Tibial artery (tissue), 4 donors: ENCODE data around the gene LRP1B.

ENCODE experiments used
- DNase-seq, 2 donors: peaks; one replicate each; pipeline ENCODE4 v3.0.0-alpha.2; 2019
- H3K27ac ChIP-seq, 2 donors: fragments of 200-600 bp; sonication (generic) in 1 of 2; 1 replicate in 1 of 2; 2 replicates in 1 of 2; pipeline ENCODE4 v1.5.1; 2018 to 2019; ENCODE audit warnings: mild to moderate bottlenecking in 1 of 2
- H3K27me3 ChIP-seq, 2 donors: fragments of 200-600 bp; sonication (generic) in 1 of 2; one replicate each; pipeline versions ENCODE4 v1.5.1 to v1.6.0; 2016 to 2019
- H3K36me3 ChIP-seq, 3 donors: fragments of 200-600 bp; sonication (generic) in 2 of 3; one replicate each; pipeline ENCODE4 v1.5.1; 2016 to 2019; ENCODE audit warnings: mild to moderate bottlenecking in 2 of 3
- H3K4me1 ChIP-seq, 4 donors: fragments of 200-600 bp; sonication (generic) in 2 of 4; 1 replicate in 3 of 4; 2 replicates in 1 of 4; pipeline ENCODE4 v1.5.1; 2016 to 2019
- H3K4me3 ChIP-seq, 2 donors: fragments of 200-600 bp; sonication (generic) in 1 of 2; 1 replicate in 1 of 2; 2 replicates in 1 of 2; pipeline ENCODE4 v1.5.1; 2018 to 2019; ENCODE audit warnings: mild to moderate bottlenecking in 2 of 2
- H3K9me3 ChIP-seq, 3 donors: fragments of 200-600 bp; sonication (generic) in 1 of 3; one replicate each; pipeline ENCODE4 v1.5.1; 2016 to 2019
- CTCF ChIP-seq, 2 experiments: fragments of 200-600 bp in 1 of 2; fragments of 450-650 bp in 1 of 2; IDR thresholded peaks; one replicate each; pipeline ENCODE4 v1.5.1; 2017 to 2019; ENCODE audit warnings: antibody characterized with exemption in 2 of 2, mild to moderate bottlenecking in 1 of 2, moderate library complexity in 1 of 2
- intact Hi-C: fragments of 100-400 bp; cut with DNase I; formaldehyde crosslinking; loops from one replicate; pipeline ENCODE4 v1.15.0; 2023; ENCODE audit warnings: low total_unique reads

LRP1B gene

GRCh38 chr2:142075826-142076225 is 55.0 kb downstream of the LRP1B start:
- no peak for TF ChIP-seq CTCF (IDR thresholded peaks at IDR 0.05)
- DNase-seq = no peak
- Histone ChIP-seq H3K27ac (no peak overlapping the region), H3K9me3 (no peaks in the 10 kb centered on the region), H3K4me3 (no peak overlapping the region), H3K27me3 (no peaks in the 10 kb centered on the region), H3K36me3 (no peaks in the 10 kb centered on the region), H3K4me1 (no peaks in the 10 kb centered on the region)
- intact Hi-C loops = no loop called here

- no peak for TF ChIP-seq CTCF (IDR thresholded peaks at IDR 0.05)
- Histone ChIP-seq H3K36me3 (no peaks in the 10 kb centered on the region), H3K4me3 (no peak overlapping the region), H3K27me3 (no peaks in the 10 kb centered on the region), H3K9me3 (no peaks in the 10 kb centered on the region), H3K4me1 (no peaks in the 10 kb centered on the region), H3K27ac (no peak overlapping the region)
- intact Hi-C loops = no loop called here
- DNase-seq = no peak
Measured at GRCh38 chr2:142069251-142069888, 61.4 kb downstream of the LRP1B start.

GRCh38 chr2:142065700-142066099 is 65.1 kb downstream of the LRP1B start:
- H3K27ac ChIP-seq = no peak overlapping the region
- TF ChIP-seq CTCF (IDR thresholded peaks at IDR 0.05) = no peak
- no peaks in the 10 kb centered on the region for H3K27me3 ChIP-seq
- H3K4me3 ChIP-seq = no peak overlapping the region
- intact Hi-C loops = no loop called here
- no peaks in the 10 kb centered on the region for H3K4me1 ChIP-seq
- no peaks in the 10 kb centered on the region for H3K9me3 ChIP-seq
- H3K36me3 ChIP-seq = no peaks in the 10 kb centered on the region
- no peak for DNase-seq

- H3K27ac ChIP-seq = no peak overlapping the region
Measured at GRCh38 chr2:142065156-142065555, 65.7 kb downstream of the LRP1B start.

GRCh38 chr2:142061733-142062132 is 69.1 kb downstream of the LRP1B start:
- H3K9me3 ChIP-seq = no peaks in the 10 kb centered on the region
- no peak overlapping the region for H3K4me3 ChIP-seq
- H3K27ac ChIP-seq = no peak overlapping the region
- H3K36me3 ChIP-seq = no peaks in the 10 kb centered on the region
- no peak for DNase-seq
- TF ChIP-seq CTCF (IDR thresholded peaks at IDR 0.05) = no peak
- no peaks in the 10 kb centered on the region for H3K27me3 ChIP-seq
- no peaks in the 10 kb centered on the region for H3K4me1 ChIP-seq
- intact Hi-C loops = no loop called here

More at GRCh38 chr2:142065156-142065555, 65.7 kb downstream of the LRP1B start:
- no peak for DNase-seq
- Histone ChIP-seq H3K4me3 (no peak overlapping the region), H3K36me3 (no peaks in the 10 kb centered on the region), H3K27me3 (no peaks in the 10 kb centered on the region), H3K4me1 (no peaks in the 10 kb centered on the region), H3K9me3 (no peaks in the 10 kb centered on the region)
- intact Hi-C loops = no loop called here
- TF ChIP-seq CTCF (IDR thresholded peaks at IDR 0.05) = no peak

GRCh38 chr2:142058149-142058548 is 72.7 kb downstream of the LRP1B start:
- DNase-seq = no peak
- H3K27ac ChIP-seq = no peak overlapping the region
- no peaks in the 10 kb centered on the region for H3K4me1 ChIP-seq
- no peaks in the 10 kb centered on the region for H3K36me3 ChIP-seq
- no peaks in the 10 kb centered on the region for H3K27me3 ChIP-seq
- H3K9me3 ChIP-seq = no peaks in the 10 kb centered on the region
- no peak for TF ChIP-seq CTCF (IDR thresholded peaks at IDR 0.05)
- intact Hi-C loops = no loop called here
- no peak overlapping the region for H3K4me3 ChIP-seq
